Neural progenitor cell (in vitro differentiated cells): ENCODE data around the gene CTDP1.

Source experiments
- EZH2 ChIP-seq: fragments of 200-600 bp; sonication (generic); IDR thresholded peaks from 2 replicates; pipeline ENCODE4 v1.6.1; 2017; ENCODE audit warnings: antibody characterized with exemption, mild to moderate bottlenecking, moderate library complexity
- EZH2phosphoT487 ChIP-seq: fragments of 200-600 bp; sonication (generic); IDR thresholded peaks from 2 replicates; pipeline ENCODE4 v1.6.1; 2017; ENCODE audit warnings: antibody characterized with exemption
- TF ChIP-seq, protein P1 (sequence below): fragments of 200-600 bp; sonication (generic); IDR thresholded peaks from 2 replicates; pipeline ENCODE4 v1.5.1; 2017; ENCODE audit warnings: antibody characterized with exemption, mild to moderate bottlenecking

DNA sequence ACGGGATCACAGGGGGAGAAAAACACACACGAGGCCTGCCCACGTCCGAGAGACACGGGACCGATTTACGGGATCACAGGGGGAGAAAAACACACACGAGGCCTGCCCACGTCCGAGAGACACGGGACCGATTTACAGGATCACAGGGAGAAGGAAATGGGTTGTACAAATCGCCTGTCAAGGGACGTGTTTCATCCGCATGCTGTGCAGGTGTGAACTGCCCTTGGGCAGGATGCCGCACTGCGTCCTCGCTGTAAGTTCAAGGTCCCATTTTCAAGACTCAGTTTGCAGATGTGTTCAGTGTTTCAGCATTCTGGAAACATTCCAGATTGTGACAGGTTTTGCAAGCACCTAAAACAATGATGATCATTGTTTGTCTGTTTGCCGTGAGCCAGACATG is 115.8 kb downstream of the CTDP1 start:
- TF ChIP-seq EZH2 (no peak), EZH2phosphoT487 (no peak)
- TF ChIP-seq, protein P1, sequence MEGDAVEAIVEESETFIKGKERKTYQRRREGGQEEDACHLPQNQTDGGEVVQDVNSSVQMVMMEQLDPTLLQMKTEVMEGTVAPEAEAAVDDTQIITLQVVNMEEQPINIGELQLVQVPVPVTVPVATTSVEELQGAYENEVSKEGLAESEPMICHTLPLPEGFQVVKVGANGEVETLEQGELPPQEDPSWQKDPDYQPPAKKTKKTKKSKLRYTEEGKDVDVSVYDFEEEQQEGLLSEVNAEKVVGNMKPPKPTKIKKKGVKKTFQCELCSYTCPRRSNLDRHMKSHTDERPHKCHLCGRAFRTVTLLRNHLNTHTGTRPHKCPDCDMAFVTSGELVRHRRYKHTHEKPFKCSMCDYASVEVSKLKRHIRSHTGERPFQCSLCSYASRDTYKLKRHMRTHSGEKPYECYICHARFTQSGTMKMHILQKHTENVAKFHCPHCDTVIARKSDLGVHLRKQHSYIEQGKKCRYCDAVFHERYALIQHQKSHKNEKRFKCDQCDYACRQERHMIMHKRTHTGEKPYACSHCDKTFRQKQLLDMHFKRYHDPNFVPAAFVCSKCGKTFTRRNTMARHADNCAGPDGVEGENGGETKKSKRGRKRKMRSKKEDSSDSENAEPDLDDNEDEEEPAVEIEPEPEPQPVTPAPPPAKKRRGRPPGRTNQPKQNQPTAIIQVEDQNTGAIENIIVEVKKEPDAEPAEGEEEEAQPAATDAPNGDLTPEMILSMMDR: no peak
